ENCODE measurements around the gene PHF1. TPM values are rescaled to one million over a fixed set of nuclear protein-coding genes. Genes with fewer than 3 reads are reported as not detected.

The PHF1 gene
- total RNA-seq, 2 experiments from 2014 or later, result 24.9 to 28.2 TPM

- ChIA-PET CTCF (interaction anchor here (1.1 kb wide), 1 partner anchor 13 kb away, joined by 3 read pairs; no protein-coding TSS in a partner anchor), POLR2A (interaction anchor here (0.6 kb wide), 1 partner anchor 13 kb away, joined by 4 read pairs; no protein-coding TSS in a partner anchor)
- H3K4me3 Mint-ChIP-seq, result no peak overlapping the region
- no peaks in the 10 kb centered on the region for H3K27me3 Mint-ChIP-seq
- DNase-seq, result no peak
- H3K9me3 Mint-ChIP-seq (ENCODE audit: low read depth), result no peaks in the 10 kb centered on the region
- intact Hi-C loops (cut with DNase I, micrococcal nuclease), result no loop called here
- no peak overlapping the region for H3K27ac Mint-ChIP-seq
- peaks cover 32% of the 10 kb centered on the region for H3K36me3 Mint-ChIP-seq (ENCODE audit: low read depth)
- no peak for ATAC-seq
- H3K4me1 Mint-ChIP-seq, result peaks cover 4% of the 10 kb centered on the region
These were observed 33.0 kb downstream of the PHF1 start for GRCh38 chr6:33443619-33444504.

GRCh38 chr6:33445119-33445603 is 34.3 kb downstream of the PHF1 start:
- ChIA-PET CTCF (interaction anchor here (0.6 kb wide), 2 partner anchors 34 to 618 kb away, joined by 3 read pairs; no protein-coding TSS in a partner anchor), POLR2A (no interaction called here)
- H3K4me1 Mint-ChIP-seq, result no peaks in the 10 kb centered on the region
- H3K27me3 Mint-ChIP-seq, result no peaks in the 10 kb centered on the region
- H3K9me3 Mint-ChIP-seq (ENCODE audit: low read depth), result no peaks in the 10 kb centered on the region
- ATAC-seq (no peak), DNase-seq (no peak)
- no peak overlapping the region for H3K4me3 Mint-ChIP-seq
- intact Hi-C loops (cut with DNase I, micrococcal nuclease), result no loop called here
- peaks cover 32% of the 10 kb centered on the region for H3K36me3 Mint-ChIP-seq (ENCODE audit: low read depth)
- no peak overlapping the region for H3K27ac Mint-ChIP-seq

- H3K4me3 Mint-ChIP-seq, result no peak overlapping the region
- no peak overlapping the region for H3K27ac Mint-ChIP-seq
- no peaks in the 10 kb centered on the region for H3K27me3 Mint-ChIP-seq
- intact Hi-C loops (cut with DNase I, micrococcal nuclease), result no loop called here
- H3K36me3 Mint-ChIP-seq (ENCODE audit: low read depth), result peaks cover 32% of the 10 kb centered on the region
- DNase-seq, result no peak
- ChIA-PET POLR2A (interaction anchor here (0.6 kb wide), 1 partner anchor 8 kb away, joined by 3 read pairs; the partner anchor contains the start of gene ZBTB9), CTCF (no interaction called here)
- no peaks in the 10 kb centered on the region for H3K9me3 Mint-ChIP-seq (ENCODE audit: low read depth)
- no peak for ATAC-seq
- H3K4me1 Mint-ChIP-seq, result no peaks in the 10 kb centered on the region
These were observed 35.5 kb downstream of the PHF1 start for GRCh38 chr6:33446356-33446755.

- ChIA-PET POLR2A (interaction anchor here (1.0 to 1.2 kb wide), 2 partner anchors 9 to 125 kb away, joined by 3 read pairs; no protein-coding TSS in a partner anchor), CTCF (interaction anchor here (0.7 to 1.2 kb wide), 2 partner anchors 9 to 251 kb away, joined by 3 read pairs; no protein-coding TSS in a partner anchor)
- intact Hi-C loops (cut with DNase I, micrococcal nuclease), result loop anchor here (5.0 kb wide), 2 partner anchors 242 to 252 kb away; no protein-coding TSS in a partner anchor
- H3K27ac Mint-ChIP-seq, result peak overlapping the region; percentile 19
- no peak for DNase-seq
- ATAC-seq, result no peak
- peaks cover 13% of the 10 kb centered on the region for H3K4me1 Mint-ChIP-seq
- H3K36me3 Mint-ChIP-seq (ENCODE audit: low read depth), result peaks cover 20% of the 10 kb centered on the region
- no peak overlapping the region for H3K4me3 Mint-ChIP-seq
- no peaks in the 10 kb centered on the region for H3K9me3 Mint-ChIP-seq (ENCODE audit: low read depth)
- no peaks in the 10 kb centered on the region for H3K27me3 Mint-ChIP-seq
These were observed 39.6 kb downstream of the PHF1 start for GRCh38 chr6:33450434-33450833.

GRCh38 chr6:33451606-33452005 is 40.8 kb downstream of the PHF1 start:
- peaks cover 22% of the 10 kb centered on the region for H3K36me3 Mint-ChIP-seq (ENCODE audit: low read depth)
- ATAC-seq, result no peak

DNA sequence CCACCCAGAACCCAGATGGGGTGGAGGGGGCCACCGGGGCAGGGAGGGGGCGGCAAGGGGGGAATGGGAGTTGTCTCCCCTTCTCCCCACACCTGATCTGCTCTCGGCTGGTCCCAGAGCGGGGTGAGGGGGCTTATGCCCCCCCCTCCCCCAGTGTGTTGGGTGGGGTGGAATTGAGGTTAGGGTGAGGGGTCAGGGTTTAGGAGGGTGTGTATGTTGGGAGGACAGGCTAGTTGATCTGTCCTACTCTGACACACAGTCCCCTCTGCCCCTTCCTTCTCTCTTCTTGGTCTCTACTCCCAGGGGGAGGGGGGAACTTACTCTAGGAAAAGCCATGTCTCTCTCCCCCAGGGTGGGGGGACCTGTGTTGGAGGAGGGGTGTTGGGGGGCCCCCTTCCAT is 41.7 kb downstream of the PHF1 start:
- H3K4me3 Mint-ChIP-seq, result no peak overlapping the region
- intact Hi-C loops (cut with DNase I, micrococcal nuclease), result loop anchor here (5.0 kb wide), 2 partner anchors 240 to 250 kb away; no protein-coding TSS in a partner anchor
- H3K36me3 Mint-ChIP-seq (ENCODE audit: low read depth), result peaks cover 26% of the 10 kb centered on the region
- no peak for ATAC-seq
- H3K4me1 Mint-ChIP-seq, result peaks cover 27% of the 10 kb centered on the region
- H3K9me3 Mint-ChIP-seq (ENCODE audit: low read depth), result no peaks in the 10 kb centered on the region
- ChIA-PET CTCF (no interaction called here), POLR2A (no interaction called here)
- H3K27me3 Mint-ChIP-seq, result no peaks in the 10 kb centered on the region
- no peak overlapping the region for H3K27ac Mint-ChIP-seq
- DNase-seq, result no peak

More at GRCh38 chr6:33451606-33452005, 40.8 kb downstream of the PHF1 start:
- H3K9me3 Mint-ChIP-seq (ENCODE audit: low read depth), result no peaks in the 10 kb centered on the region
- intact Hi-C loops (cut with DNase I, micrococcal nuclease), result loop anchor here (5.0 kb wide), 2 partner anchors 241 to 251 kb away; no protein-coding TSS in a partner anchor
- ChIA-PET POLR2A (no interaction called here), CTCF (no interaction called here)
- peaks cover 19% of the 10 kb centered on the region for H3K4me1 Mint-ChIP-seq
- no peak overlapping the region for H3K4me3 Mint-ChIP-seq
- no peak for DNase-seq
- no peak overlapping the region for H3K27ac Mint-ChIP-seq
- H3K27me3 Mint-ChIP-seq, result no peaks in the 10 kb centered on the region

- no peaks in the 10 kb centered on the region for H3K9me3 Mint-ChIP-seq (ENCODE audit: low read depth)
These were observed 42.7 kb downstream of the PHF1 start for GRCh38 chr6:33453393-33454008.

DNA sequence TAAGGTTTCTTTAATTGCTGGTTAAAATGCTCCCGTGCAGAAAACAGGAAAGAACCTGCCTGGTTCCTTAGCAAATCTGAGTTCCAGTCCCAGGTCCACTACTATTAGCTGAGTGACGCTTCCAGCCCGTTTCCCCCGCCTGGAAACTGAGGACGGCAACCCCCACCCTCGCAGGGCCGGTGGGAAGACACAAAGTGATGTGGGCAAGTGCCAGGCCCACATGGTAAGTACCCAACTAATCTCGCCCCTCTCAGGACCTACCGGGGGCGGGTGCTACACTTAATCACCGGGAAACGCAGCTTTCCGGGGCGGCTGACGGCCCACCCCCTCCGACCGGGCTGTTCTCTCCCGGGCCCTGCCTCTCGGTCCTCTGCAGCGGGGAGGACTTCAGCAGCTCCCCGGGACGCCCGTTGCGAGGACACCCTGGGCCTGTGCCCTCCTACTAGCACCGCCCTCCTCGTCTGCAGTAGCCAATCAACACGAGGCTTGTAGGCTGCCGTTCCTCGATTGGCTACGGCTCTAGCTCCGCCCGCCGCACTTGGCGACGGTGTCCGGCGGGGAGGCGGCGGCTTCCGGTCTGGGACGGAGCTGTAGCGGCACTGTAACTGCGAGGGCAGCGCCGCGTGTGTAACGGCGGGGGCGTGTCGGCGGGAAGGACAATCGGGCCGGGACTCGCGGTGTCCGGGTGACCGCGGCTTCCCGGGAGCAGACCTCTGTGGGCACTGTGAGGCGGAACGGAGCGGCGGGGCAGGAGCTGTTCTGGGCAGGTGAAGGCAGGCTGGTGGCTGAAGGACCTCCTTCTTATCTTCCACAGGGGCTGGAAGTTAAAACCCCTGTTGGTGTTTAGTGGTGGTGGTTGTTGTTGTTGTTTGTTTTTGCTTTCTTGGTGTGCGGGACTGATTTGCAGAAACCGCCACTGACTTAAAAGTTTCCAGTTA is 43.5 kb downstream of the PHF1 start, which contains the start of gene ZBTB9:
Gene ZBTB9, plus strand, starts transcription at position 568 of the 938 bp plus-strand sequence. CDS start 525 bp downstream, outside the sequence.
- Mint-ChIP-seq H3K36me3 (ENCODE audit: low read depth) (peaks cover 20% of the 10 kb centered on the region), H3K4me1 (peaks cover 27% of the 10 kb centered on the region), H3K9me3 (ENCODE audit: low read depth) (no peaks in the 10 kb centered on the region), H3K27ac (peak within 1 kb of the TSS; percentile 82), H3K27me3 (no peaks in the 10 kb centered on the region), H3K4me3 (peak within 1 kb of the TSS; percentile 95)
- ChIA-PET POLR2A (interaction anchor here (0.5 to 2.2 kb wide), 7 partner anchors 8 to 1923 kb away, joined by 3 to 6 read pairs (median 3); no protein-coding TSS in a partner anchor), CTCF (interaction anchor here (0.5 to 1.4 kb wide), 12 partner anchors 9 to 317 kb away, joined by 3 to 6 read pairs (median 3); partner anchors contain the start of gene CUTA)
- intact Hi-C loops (cut with DNase I, micrococcal nuclease), result loop anchor here (1.0 to 5.0 kb wide), 14 partner anchors 23 to 335 kb away; partner anchors contain the start of genes KIFC1 (in 2 of the 2), BAK1 (in 1 of the 2), CUTA (in 1 of the 2) and LEMD2 (in 1 of the 2)
- DNase-seq (peak; percentile 96), ATAC-seq (peak; percentile 100)

More at GRCh38 chr6:33453393-33454008, 42.7 kb downstream of the PHF1 start:
- Mint-ChIP-seq H3K36me3 (ENCODE audit: low read depth) (peaks cover 25% of the 10 kb centered on the region), H3K4me1 (peaks cover 27% of the 10 kb centered on the region), H3K27me3 (no peaks in the 10 kb centered on the region), H3K4me3 (peak overlapping the region; percentile 95), H3K27ac (peak overlapping the region; percentile 82)
- no peak for DNase-seq
- ATAC-seq, result no peak
- ChIA-PET POLR2A (interaction anchor here (0.7 to 2.2 kb wide), 3 partner anchors 7 to 1923 kb away, joined by 3 to 6 read pairs (median 4); no protein-coding TSS in a partner anchor), CTCF (interaction anchor here (0.6 to 1.4 kb wide), 4 partner anchors 20 to 248 kb away, joined by 3 to 4 read pairs (median 3); partner anchors contain the start of gene CUTA)
- intact Hi-C loops (cut with DNase I, micrococcal nuclease), result loop anchor here (1.0 to 5.0 kb wide), 14 partner anchors 22 to 336 kb away; partner anchors contain the start of genes KIFC1 (in 2 of the 2), BAK1 (in 1 of the 2), CUTA (in 1 of the 2) and LEMD2 (in 1 of the 2)

- ATAC-seq (no peak), DNase-seq (no peak)
- intact Hi-C loops (cut with DNase I, micrococcal nuclease), result loop anchor here (1.0 to 2.0 kb wide), 3 partner anchors 24 to 124 kb away; no protein-coding TSS in a partner anchor
- peaks cover 27% of the 10 kb centered on the region for H3K4me1 Mint-ChIP-seq
- H3K9me3 Mint-ChIP-seq (ENCODE audit: low read depth), result no peaks in the 10 kb centered on the region
- peaks cover 20% of the 10 kb centered on the region for H3K36me3 Mint-ChIP-seq (ENCODE audit: low read depth)
- no peaks in the 10 kb centered on the region for H3K27me3 Mint-ChIP-seq
- POLR2A ChIA-PET, result interaction anchor here (0.8 to 2.2 kb wide), 4 partner anchors 8 to 116 kb away, joined by 3 to 6 read pairs (median 3); no protein-coding TSS in a partner anchor
- CTCF ChIA-PET, result interaction anchor here (1.1 to 1.4 kb wide), 6 partner anchors 8 to 256 kb away, joined by 3 to 4 read pairs (median 3); partner anchors contain the start of gene CUTA
- peak overlapping the region; percentile 80 for H3K27ac Mint-ChIP-seq
- H3K4me3 Mint-ChIP-seq, result peak overlapping the region; percentile 95
These were observed 44.2 kb downstream of the PHF1 start for GRCh38 chr6:33455051-33455450.

DNA sequence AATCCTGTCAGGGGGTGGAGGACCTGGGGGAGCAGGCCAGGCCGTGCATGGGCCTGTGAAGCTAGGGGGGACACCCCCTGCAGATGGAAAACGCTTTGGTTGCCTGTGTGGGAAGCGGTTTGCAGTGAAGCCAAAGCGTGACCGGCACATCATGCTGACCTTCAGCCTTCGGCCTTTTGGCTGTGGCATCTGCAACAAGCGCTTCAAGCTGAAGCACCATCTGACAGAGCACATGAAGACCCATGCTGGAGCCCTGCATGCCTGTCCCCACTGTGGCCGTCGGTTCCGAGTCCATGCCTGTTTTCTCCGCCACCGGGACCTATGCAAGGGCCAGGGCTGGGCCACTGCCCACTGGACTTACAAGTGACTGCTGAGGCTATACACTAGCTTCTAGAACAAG is 45.3 kb downstream of the PHF1 start:
- CTCF ChIA-PET, result interaction anchor here (0.6 to 1.5 kb wide), 3 partner anchors 66 to 165 kb away, joined by 3 to 5 read pairs (median 3); partner anchors contain the start of genes BAK1 and ITPR3
- no peaks in the 10 kb centered on the region for H3K9me3 Mint-ChIP-seq (ENCODE audit: low read depth)
- ATAC-seq (no peak), DNase-seq (no peak)
- H3K4me3 Mint-ChIP-seq, result peak overlapping the region; percentile 95
- H3K27me3 Mint-ChIP-seq, result no peaks in the 10 kb centered on the region
- peaks cover 20% of the 10 kb centered on the region for H3K36me3 Mint-ChIP-seq (ENCODE audit: low read depth)
- peaks cover 27% of the 10 kb centered on the region for H3K4me1 Mint-ChIP-seq
- intact Hi-C loops (cut with DNase I, micrococcal nuclease), result no loop called here
- no peak overlapping the region for H3K27ac Mint-ChIP-seq
- POLR2A ChIA-PET, result interaction anchor here (0.6 kb wide), 2 partner anchors 47 to 49 kb away, joined by 3 to 5 read pairs; no protein-coding TSS in a partner anchor
